Endothelial cell (in vitro differentiated cells): ENCODE data around the gene MEX3D. TPM values are rescaled to one million over a fixed set of nuclear protein-coding genes. Genes with fewer than 3 reads are reported as not detected.

Experiments used
- DNase-seq: peaks from one replicate; pipeline ENCODE4 v3.0.0; 2021; ENCODE audit warnings: low spot score
- H3K27ac Mint-ChIP-seq: one replicate; pipeline ENCODE4 v1.8.0; 2021; ENCODE audit warnings: mixed read lengths, inconsistent platforms; ENCODE audit not compliant: unreplicated experiment
- H3K27me3 Mint-ChIP-seq: one replicate; pipeline ENCODE4 v1.8.0; 2021; ENCODE audit warnings: mild to moderate bottlenecking, moderate library complexity, mixed read lengths, inconsistent platforms; ENCODE audit not compliant: unreplicated experiment
- H3K36me3 Mint-ChIP-seq: one replicate; pipeline ENCODE4 v1.8.0; 2021; ENCODE audit warnings: mild to moderate bottlenecking, low read depth, mixed read lengths, inconsistent platforms; ENCODE audit not compliant: unreplicated experiment
- H3K4me1 Mint-ChIP-seq: one replicate; pipeline ENCODE4 v1.8.0; 2021; ENCODE audit warnings: mild to moderate bottlenecking, mixed read lengths, inconsistent platforms; ENCODE audit not compliant: unreplicated experiment
- H3K4me3 Mint-ChIP-seq: one replicate; pipeline ENCODE4 v1.8.0; 2021; ENCODE audit warnings: mild to moderate bottlenecking, mixed read lengths, inconsistent platforms; ENCODE audit not compliant: unreplicated experiment
- H3K9me3 Mint-ChIP-seq: one replicate; pipeline ENCODE4 v1.8.0; 2021; ENCODE audit warnings: mixed read lengths, inconsistent platforms; ENCODE audit not compliant: unreplicated experiment
- total RNA-seq: library from RNA; stranded (reverse); fragmentation: NEBNext Ultra II Directional; extraction: Animal tissue kit (Norgen Biotek cat#: 25700); gene quantifications from one replicate; pipeline ENCODE4 v1.2.1, GENCODE V29; 2021; ENCODE audit not compliant: unreplicated experiment
- TF ChIP-seq, protein P1 (sequence below): fragments of 200-600 bp; sonication (generic); IDR thresholded peaks from one replicate; pipeline ENCODE4 v1.5.0; 2021; ENCODE audit warnings: antibody characterized with exemption; ENCODE audit not compliant: unreplicated experiment

The MEX3D gene
- total RNA-seq, 1 donor from 2014 or later = 73.4 TPM

DNA sequence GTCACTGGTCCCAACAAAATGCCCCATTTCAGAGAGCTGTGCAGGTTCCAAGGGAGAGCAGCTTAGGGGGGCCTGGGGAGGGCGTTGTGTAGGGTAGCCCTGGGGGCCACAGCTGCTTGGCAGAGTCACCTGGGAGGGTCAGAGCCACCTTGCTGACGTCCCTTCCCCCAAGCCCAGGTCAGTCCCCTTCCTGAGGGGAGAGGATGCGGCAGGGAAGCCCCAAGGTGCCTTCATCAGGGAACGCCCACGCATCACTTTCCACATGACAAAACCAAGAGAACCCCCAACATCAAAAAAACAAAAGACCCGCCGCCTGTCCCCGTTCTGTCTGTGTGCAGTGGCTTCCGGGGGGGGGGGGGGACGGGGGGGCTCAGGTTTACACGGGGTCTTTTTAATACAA is 42.5 kb upstream of the MEX3D start:
- Mint-ChIP-seq H3K9me3 (no peaks in the 10 kb centered on the region), H3K27ac (no peak overlapping the region), H3K36me3 (peaks cover 13% of the 10 kb centered on the region), H3K4me3 (no peak overlapping the region), H3K27me3 (peaks cover 18% of the 10 kb centered on the region), H3K4me1 (peaks cover 5% of the 10 kb centered on the region)
- no peak for DNase-seq
- TF ChIP-seq, protein P1, sequence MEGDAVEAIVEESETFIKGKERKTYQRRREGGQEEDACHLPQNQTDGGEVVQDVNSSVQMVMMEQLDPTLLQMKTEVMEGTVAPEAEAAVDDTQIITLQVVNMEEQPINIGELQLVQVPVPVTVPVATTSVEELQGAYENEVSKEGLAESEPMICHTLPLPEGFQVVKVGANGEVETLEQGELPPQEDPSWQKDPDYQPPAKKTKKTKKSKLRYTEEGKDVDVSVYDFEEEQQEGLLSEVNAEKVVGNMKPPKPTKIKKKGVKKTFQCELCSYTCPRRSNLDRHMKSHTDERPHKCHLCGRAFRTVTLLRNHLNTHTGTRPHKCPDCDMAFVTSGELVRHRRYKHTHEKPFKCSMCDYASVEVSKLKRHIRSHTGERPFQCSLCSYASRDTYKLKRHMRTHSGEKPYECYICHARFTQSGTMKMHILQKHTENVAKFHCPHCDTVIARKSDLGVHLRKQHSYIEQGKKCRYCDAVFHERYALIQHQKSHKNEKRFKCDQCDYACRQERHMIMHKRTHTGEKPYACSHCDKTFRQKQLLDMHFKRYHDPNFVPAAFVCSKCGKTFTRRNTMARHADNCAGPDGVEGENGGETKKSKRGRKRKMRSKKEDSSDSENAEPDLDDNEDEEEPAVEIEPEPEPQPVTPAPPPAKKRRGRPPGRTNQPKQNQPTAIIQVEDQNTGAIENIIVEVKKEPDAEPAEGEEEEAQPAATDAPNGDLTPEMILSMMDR = no peak

DNA sequence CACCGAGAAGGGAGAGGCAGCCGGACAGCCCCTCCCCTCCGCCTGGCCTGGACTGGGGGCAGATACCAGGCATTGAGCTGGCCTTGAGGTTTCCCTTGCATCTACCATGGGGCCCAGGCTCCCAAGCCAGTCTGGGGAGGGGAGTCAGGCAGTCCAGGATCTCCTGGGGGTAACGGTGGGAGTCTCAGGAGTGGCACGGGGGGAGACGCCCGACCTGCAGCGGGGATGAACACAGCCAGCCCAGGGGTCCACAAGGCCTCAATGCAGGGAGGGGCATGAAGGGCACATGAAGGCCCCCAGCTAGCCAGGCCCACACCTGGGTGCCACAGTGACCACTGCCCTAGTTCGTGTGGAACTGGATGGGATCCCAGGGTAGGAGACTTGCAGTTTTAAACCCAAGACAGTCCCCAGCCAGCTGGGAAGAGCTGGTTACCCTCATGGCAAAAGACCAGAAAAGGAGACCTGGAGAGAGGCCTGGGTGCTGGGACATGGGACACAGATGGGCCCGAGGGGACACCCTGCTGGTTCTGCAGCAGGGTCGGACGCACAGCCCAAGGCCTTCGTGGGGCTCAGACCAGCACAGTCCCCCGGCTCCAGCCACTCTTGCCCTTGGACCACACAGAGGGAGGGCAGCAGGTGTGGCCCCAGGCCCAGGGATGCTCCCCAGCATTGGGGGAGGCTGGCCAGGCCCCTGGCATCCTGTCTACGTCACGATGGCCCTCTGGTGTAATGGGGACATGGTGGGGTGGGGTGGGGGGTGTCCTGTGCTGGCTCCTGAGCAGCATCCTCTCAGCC is 41.8 kb upstream of the MEX3D start:
- TF ChIP-seq, protein P1 = no peak
- peaks cover 7% of the 10 kb centered on the region for H3K4me1 Mint-ChIP-seq
- H3K27ac Mint-ChIP-seq = no peak overlapping the region
- DNase-seq = no peak
- H3K27me3 Mint-ChIP-seq = peaks cover 20% of the 10 kb centered on the region
- H3K4me3 Mint-ChIP-seq = no peak overlapping the region
- H3K9me3 Mint-ChIP-seq = no peaks in the 10 kb centered on the region
- peaks cover 12% of the 10 kb centered on the region for H3K36me3 Mint-ChIP-seq

DNA sequence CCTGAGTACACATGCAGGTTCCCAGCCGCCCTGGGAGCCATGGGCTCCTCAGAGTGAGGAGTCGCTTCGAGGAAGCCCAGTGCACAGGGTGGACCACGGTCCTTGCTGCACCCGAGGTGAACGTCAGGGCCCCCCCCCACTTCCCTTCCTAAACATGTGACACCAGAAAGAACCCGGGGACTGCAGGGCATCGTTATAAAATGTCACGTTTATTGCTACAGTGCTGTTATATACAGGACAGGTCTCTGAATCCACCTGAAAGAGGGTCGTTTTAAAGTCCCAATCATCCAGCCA is 40.9 kb upstream of the MEX3D start:
- Mint-ChIP-seq H3K4me3 (no peak overlapping the region), H3K4me1 (peaks cover 7% of the 10 kb centered on the region), H3K9me3 (no peaks in the 10 kb centered on the region), H3K36me3 (peaks cover 7% of the 10 kb centered on the region), H3K27me3 (peaks cover 20% of the 10 kb centered on the region), H3K27ac (no peak overlapping the region)
- DNase-seq = no peak
- TF ChIP-seq, protein P1 = no peak

DNA sequence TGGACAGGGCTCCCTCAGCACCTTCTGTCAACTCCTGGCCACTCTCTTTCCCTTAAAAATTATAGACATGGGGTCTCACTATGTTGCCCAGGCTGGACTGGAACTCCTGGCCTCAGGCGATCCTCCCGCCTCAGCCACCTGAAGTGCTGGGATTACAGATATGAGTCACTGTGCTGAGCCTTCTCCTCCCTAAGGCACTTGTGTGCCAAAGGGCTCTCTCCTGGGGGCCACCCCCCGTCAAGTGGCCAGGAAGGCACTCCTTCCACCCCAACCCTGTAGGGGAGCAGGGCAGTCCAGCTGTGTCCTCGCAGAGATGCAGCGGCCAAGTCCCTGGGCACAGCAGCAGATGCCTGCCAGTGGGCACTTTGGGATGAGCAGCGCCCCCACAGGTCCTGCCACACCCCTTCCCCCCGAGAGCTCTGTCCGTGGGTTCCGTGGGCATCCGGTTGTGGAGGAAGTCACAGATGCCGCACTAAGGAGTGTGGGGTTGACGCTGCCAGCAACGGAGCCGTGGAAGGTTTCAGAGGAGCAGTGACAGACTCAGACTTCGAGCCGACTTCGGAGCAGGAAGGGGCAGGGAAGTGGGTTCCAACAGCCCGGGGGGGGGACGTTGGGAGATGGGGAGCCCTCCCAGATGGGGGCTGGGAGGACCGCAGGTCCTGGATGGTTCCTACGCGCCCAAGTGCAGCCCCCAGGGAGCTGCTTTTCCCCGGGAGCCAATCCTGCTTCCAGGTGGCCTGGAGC is 40.4 kb upstream of the MEX3D start:
- DNase-seq = no peak
- Mint-ChIP-seq H3K27me3 (peaks cover 16% of the 10 kb centered on the region), H3K27ac (no peak overlapping the region), H3K9me3 (no peaks in the 10 kb centered on the region), H3K4me1 (peaks cover 7% of the 10 kb centered on the region), H3K36me3 (peaks cover 7% of the 10 kb centered on the region), H3K4me3 (no peak overlapping the region)
- TF ChIP-seq, protein P1 = no peak

DNA sequence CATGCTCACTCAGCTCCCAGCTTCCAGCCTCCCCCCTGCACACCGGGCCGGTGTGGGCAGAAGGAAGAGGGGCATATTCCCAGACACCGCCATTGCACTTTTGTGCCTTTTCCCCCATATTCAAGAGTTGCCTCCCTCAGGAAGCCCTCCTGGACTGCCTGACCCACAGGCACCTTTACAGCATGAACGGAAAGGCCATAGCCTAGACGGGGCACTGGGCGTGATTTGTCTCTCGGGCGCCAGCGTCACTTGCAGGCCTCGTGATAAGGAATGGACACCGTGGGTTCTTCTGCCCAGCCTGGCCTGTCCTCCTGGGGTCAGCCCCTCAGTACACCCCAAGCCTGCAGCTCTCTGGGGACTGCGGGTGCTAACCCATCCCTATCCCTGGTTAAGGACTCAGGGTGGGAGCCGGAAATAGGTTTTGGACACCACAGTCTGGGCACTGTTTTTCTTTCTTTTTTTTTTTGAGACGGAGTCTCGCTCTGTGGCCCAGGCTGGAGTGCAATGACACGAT is 38.1 kb upstream of the MEX3D start:
- Mint-ChIP-seq H3K36me3 (peaks cover 5% of the 10 kb centered on the region), H3K27me3 (peaks cover 15% of the 10 kb centered on the region), H3K4me3 (peak overlapping the region; percentile 95), H3K27ac (peak overlapping the region; percentile 97), H3K9me3 (no peaks in the 10 kb centered on the region), H3K4me1 (peaks cover 10% of the 10 kb centered on the region)
- TF ChIP-seq, protein P1 = no peak
- DNase-seq = no peak
